PC-9 (cell line): Measurements from ENCODE around the gene NUP214. TPM values are rescaled to one million over a fixed set of nuclear protein-coding genes. Genes with fewer than 3 reads are reported as not detected.

Experiments used
- BruUV-seq: library from RNA; stranded (reverse); fragments of 400-500 nt; replicated peaks from 2 replicates; lab custom pipeline; 2021; lab: Mats Ljungman, UMichigan
- CTCF ChIA-PET: fragments of 300-600 bp; sonication (Branson Sonifier 250); formaldehyde crosslinking; loops from one replicate; lab custom pipeline; 2022; ENCODE audit warnings: antibody characterized with exemption; lab: Charles Lee
- POLR2A ChIA-PET: fragments of 300-600 bp; sonication (Branson Sonifier 250); formaldehyde crosslinking; loops from one replicate; lab custom pipeline; 2022; ENCODE audit warnings: antibody characterized with exemption; ENCODE audit not compliant: unreplicated experiment; lab: Charles Lee
- DNase-seq, 2 experiments: peaks; one replicate each; pipeline versions ENCODE4 v3.0.0 to v3.0.0-alpha.2; 2015 to 2022; ENCODE audit warnings: mixed read lengths in 1 of 2
- H2AFZ ChIP-seq: fragments of 200-600 bp; sonication (generic); 2 replicates; pipeline ENCODE4 v1.8.1; 2017; ENCODE audit warnings: antibody characterized with exemption
- H3F3A ChIP-seq: fragments of 200-600 bp; sonication (generic); 2 replicates; pipeline ENCODE4 v1.8.1; 2017; ENCODE audit warnings: antibody characterized with exemption, mild to moderate bottlenecking, low read depth; ENCODE audit not compliant: insufficient read depth
- H3K27ac ChIP-seq: fragments of 200-600 bp; sonication (generic); 2 replicates; pipeline ENCODE4 v1.6.1; 2016; ENCODE audit warnings: mixed run types
- H3K27me3 ChIP-seq: fragments of 200-600 bp; sonication (generic); 2 replicates; pipeline ENCODE4 v1.6.1; 2016; ENCODE audit warnings: low read depth, mixed run types; ENCODE audit not compliant: insufficient read depth
- H3K36me3 ChIP-seq: fragments of 200-600 bp; sonication (generic); 2 replicates; pipeline ENCODE4 v1.6.1; 2016; ENCODE audit warnings: low read depth, mixed run types
- H3K4me1 ChIP-seq: fragments of 200-600 bp; sonication (generic); replicated peaks from 2 replicates; pipeline ENCODE4 v1.6.1; 2016; ENCODE audit warnings: mixed run types; ENCODE audit not compliant: insufficient read depth
- H3K4me2 ChIP-seq: fragments of 200-600 bp; sonication (generic); 2 replicates; pipeline ENCODE4 v1.6.1; 2017; ENCODE audit warnings: mixed run types
- H3K4me3 ChIP-seq: fragments of 200-600 bp; sonication (generic); 2 replicates; pipeline ENCODE4 v1.6.1; 2016; ENCODE audit warnings: mixed run types
- H3K79me2 ChIP-seq: fragments of 200-600 bp; sonication (generic); 2 replicates; pipeline ENCODE4 v1.6.1; 2017; ENCODE audit warnings: low read depth, mixed run types
- H3K9me2 ChIP-seq: fragments of 200-600 bp; sonication (generic); 2 replicates; pipeline ENCODE4 v1.8.1; 2017; ENCODE audit warnings: mild to moderate bottlenecking; ENCODE audit not compliant: insufficient read depth
- H3K9me3 ChIP-seq: fragments of 200-600 bp; sonication (generic); 2 replicates; pipeline ENCODE4 v1.8.1; 2016; ENCODE audit warnings: low read depth; ENCODE audit not compliant: insufficient read depth
- H4K20me1 ChIP-seq: fragments of 200-600 bp; sonication (generic); 2 replicates; pipeline ENCODE4 v1.8.1; 2017; ENCODE audit not compliant: insufficient read depth
- CTCF ChIP-seq: fragments of 200-600 bp; sonication (generic); conservative IDR thresholded peaks from 2 replicates; pipeline ENCODE4 v1.6.1; 2017; ENCODE audit warnings: mixed run types, antibody characterized with exemption, mild to moderate bottlenecking, moderate library complexity
- EZH2 ChIP-seq: fragments of 200-600 bp; sonication (generic); IDR thresholded peaks from 2 replicates; pipeline ENCODE4 v1.8.0; 2017; ENCODE audit warnings: antibody characterized with exemption, low read depth
- intact Hi-C: fragments of 100-400 bp; cut with micrococcal nuclease; formaldehyde crosslinking; loops from one replicate; pipeline ENCODE4 v1.10.0; 2022; ENCODE audit not compliant: unreplicated experiment
- total RNA-seq: library from RNA; stranded (reverse); gene quantifications from 2 replicates; pipeline ENCODE4 v1.2.3, GENCODE V29; 2021

The NUP214 gene
- total RNA-seq, 1 experiment from 2014 or later: 59.0 TPM

- Histone ChIP-seq H3K27ac (no peak overlapping the region), H3K27me3 (no peaks in the 10 kb centered on the region), H3K9me2 (no peaks in the 10 kb centered on the region), H4K20me1 (no peaks in the 10 kb centered on the region), H2AFZ (no peak overlapping the region), H3K36me3 (no peaks in the 10 kb centered on the region), H3K9me3 (no peaks in the 10 kb centered on the region), H3K4me2 (no peak overlapping the region), H3K4me1 (0 out of 2 replicates have a peak, but pooled peaks cover 6% of the 10 kb centered on the region), H3K79me2 (no peaks in the 10 kb centered on the region), H3K4me3 (no peak overlapping the region), H3F3A (no peaks in the 10 kb centered on the region)
- no TSS peak for BruUV-seq
- no peak for DNase-seq
- intact Hi-C loops: no loop called here
- CTCF ChIA-PET: no interaction called here
- no peak for TF ChIP-seq EZH2
- TF ChIP-seq CTCF: no peak
- POLR2A ChIA-PET: interaction anchor here (0.5 kb wide), 1 partner anchor 9 kb away, joined by 3 read pairs; no protein-coding TSS in a partner anchor
Measured at GRCh38 chr9:131104016-131104740, 21.2 kb upstream of the NUP214 start.

- no peak for TF ChIP-seq EZH2
- no peak for TF ChIP-seq CTCF
- Histone ChIP-seq H3K9me2 (no peaks in the 10 kb centered on the region), H3K27ac (no peak overlapping the region), H3K36me3 (no peaks in the 10 kb centered on the region), H2AFZ (no peak overlapping the region), H3K4me2 (no peak overlapping the region), H4K20me1 (no peaks in the 10 kb centered on the region), H3K9me3 (no peaks in the 10 kb centered on the region), H3K4me3 (no peak overlapping the region), H3F3A (0 out of 2 replicates have a peak, but pooled peaks cover 7% of the 10 kb centered on the region), H3K4me1 (peaks cover 6% of the 10 kb centered on the region; the same call in 1 of the 2 replicates), H3K27me3 (no peaks in the 10 kb centered on the region), H3K79me2 (no peaks in the 10 kb centered on the region)
- no TSS peak for BruUV-seq
- DNase-seq: no peak
- POLR2A ChIA-PET: no interaction called here
- CTCF ChIA-PET: no interaction called here
- intact Hi-C loops: no loop called here
Measured at GRCh38 chr9:131105952-131106351, 19.4 kb upstream of the NUP214 start.

- no peaks in the 10 kb centered on the region; the same call in 1 of the 2 replicates for H3K4me1 ChIP-seq
- no peaks in the 10 kb centered on the region for H3K79me2 ChIP-seq
- ChIA-PET CTCF (interaction anchor here (0.5 to 0.7 kb wide), 4 partner anchors 30 to 1108 kb away, joined by 3 to 8 read pairs (median 4); no protein-coding TSS in a partner anchor), POLR2A (no interaction called here)
- no peak overlapping the region for H3K27ac ChIP-seq
- H3K27me3 ChIP-seq: no peaks in the 10 kb centered on the region
- H4K20me1 ChIP-seq: no peaks in the 10 kb centered on the region
- no peak overlapping the region for H2AFZ ChIP-seq
- no peak overlapping the region for H3K4me2 ChIP-seq
- no peaks in the 10 kb centered on the region for H3K9me2 ChIP-seq
- BruUV-seq: no TSS peak
- DNase-seq: no peak
- no peak for TF ChIP-seq CTCF
- TF ChIP-seq EZH2: no peak
- no peaks in the 10 kb centered on the region for H3K9me3 ChIP-seq
- no peak overlapping the region for H3K4me3 ChIP-seq
- intact Hi-C loops: no loop called here
- H3F3A ChIP-seq: 0 out of 2 replicates have a peak, but pooled peaks cover 7% of the 10 kb centered on the region
- no peaks in the 10 kb centered on the region for H3K36me3 ChIP-seq
Measured at GRCh38 chr9:131107760-131108159, 17.6 kb upstream of the NUP214 start.
